HG02885 (cell line): Measurements from ENCODE around the gene SLC39A6.
A peak's percentile ranks its signal among the peaks of the same experiment; 100 is the strongest.
"Not testable (repeated sequence)": the region's sequence is repeated elsewhere in the genome, so short reads cannot be mapped to it uniquely, and the experiment has no call there.

Experiments used
- ATAC-seq: cut with Tn5 transposase; IDR thresholded peaks from one replicate; pipeline ENCODE4 v1.9.1; 2021; ENCODE audit warnings: mild to moderate bottlenecking; ENCODE audit not compliant: unreplicated experiment, poor library complexity

The SLC39A6 gene

GRCh38 chr18:36139245-36139644 is 10.1 kb upstream of the SLC39A6 start:
- no peak for ATAC-seq

GRCh38 chr18:36135264-36135663 is 6.1 kb upstream of the SLC39A6 start:
- no peak for ATAC-seq

- ATAC-seq = no peak
Observed at GRCh38 chr18:36132756-36133155, 3.6 kb upstream of the SLC39A6 start.

- ATAC-seq = no peak
Observed at GRCh38 chr18:36131692-36132483, 2.7 kb upstream of the SLC39A6 start.

GRCh38 chr18:36130883-36131653 is 1.9 kb upstream of the SLC39A6 start:
- no peak for ATAC-seq

- ATAC-seq = peak; percentile 26
Observed at GRCh38 chr18:36130039-36130831, 1.1 kb upstream of the SLC39A6 start.

GRCh38 chr18:36128907-36129299 is 237 bp downstream of the SLC39A6 start:
- peak; percentile 22 for ATAC-seq

GRCh38 chr18:36128530-36128870 is 640 bp downstream of the SLC39A6 start:
- ATAC-seq = no peak

GRCh38 chr18:36127836-36128529 is 1.2 kb downstream of the SLC39A6 start:
- no peak for ATAC-seq

GRCh38 chr18:36126668-36127067 is 2.5 kb downstream of the SLC39A6 start:
- no peak for ATAC-seq

GRCh38 chr18:36124841-36125240 is 4.3 kb downstream of the SLC39A6 start:
- no peak for ATAC-seq

- ATAC-seq = no peak
Observed at GRCh38 chr18:36120297-36120696, 8.8 kb downstream of the SLC39A6 start.

GRCh38 chr18:36116771-36117170 is 12.4 kb downstream of the SLC39A6 start:
- ATAC-seq = not testable (repeated sequence)

- no peak for ATAC-seq
Observed at GRCh38 chr18:36114738-36115137, 14.4 kb downstream of the SLC39A6 start.

GRCh38 chr18:36114251-36114650 is 14.9 kb downstream of the SLC39A6 start:
- no peak for ATAC-seq

GRCh38 chr18:36112302-36112701 is 16.8 kb downstream of the SLC39A6 start:
- no peak for ATAC-seq

- ATAC-seq = no peak
Observed at GRCh38 chr18:36109737-36110136, 19.4 kb downstream of the SLC39A6 start.

GRCh38 chr18:36108601-36109000 is 20.5 kb downstream of the SLC39A6 start:
- no peak for ATAC-seq

GRCh38 chr18:36108196-36108595 is 20.9 kb downstream of the SLC39A6 start:
- no peak for ATAC-seq

GRCh38 chr18:36107477-36107876 is 21.7 kb downstream of the SLC39A6 start:
- no peak for ATAC-seq
